ENCODE data around the gene NEUROD6.

NEUROD6 gene

DNA sequence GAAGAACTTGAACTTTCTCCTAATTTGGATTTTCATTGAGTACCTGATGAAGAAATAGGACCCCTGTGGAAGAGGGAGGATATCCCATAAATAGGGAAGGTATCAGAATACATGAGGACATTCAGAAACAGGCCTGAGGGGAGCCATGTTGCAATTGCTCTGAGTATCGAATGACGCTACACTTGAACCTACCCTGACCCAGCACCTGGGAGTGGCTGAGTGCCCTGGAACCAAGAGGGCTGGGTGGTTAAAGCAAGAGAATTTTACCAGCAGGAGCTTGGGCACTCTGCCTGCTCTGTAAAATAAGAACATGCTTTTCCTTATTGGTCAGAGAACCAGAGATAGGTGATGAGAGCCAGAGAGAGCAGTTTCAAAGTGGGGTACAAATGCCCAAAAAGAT lies 7.2 kb downstream of the NEUROD6 start:
- no peak for DNase-seq (ENCODE audit: low read depth in 3 of 3)

DNA sequence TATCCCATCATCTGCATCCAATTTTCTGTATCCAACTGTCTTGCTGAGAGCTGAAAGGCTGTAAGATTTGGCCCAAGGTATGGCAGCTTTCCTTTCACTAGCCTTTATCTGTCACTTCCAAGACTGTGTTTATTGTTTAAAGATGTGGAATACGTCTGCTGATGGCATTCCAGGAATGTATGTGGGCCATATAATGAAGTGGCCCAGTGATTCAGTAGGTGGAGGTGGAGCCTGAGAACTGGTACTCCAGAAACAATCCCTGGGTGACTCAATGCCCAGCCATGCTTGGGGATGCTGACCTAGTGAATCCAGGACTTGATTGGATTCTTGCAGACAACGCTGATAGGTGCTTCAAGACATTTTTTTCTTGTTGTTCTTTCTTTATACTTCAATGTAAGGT lies 13.5 kb downstream of the NEUROD6 start:
- no peak for DNase-seq (ENCODE audit: low read depth in 3 of 3)

DNA sequence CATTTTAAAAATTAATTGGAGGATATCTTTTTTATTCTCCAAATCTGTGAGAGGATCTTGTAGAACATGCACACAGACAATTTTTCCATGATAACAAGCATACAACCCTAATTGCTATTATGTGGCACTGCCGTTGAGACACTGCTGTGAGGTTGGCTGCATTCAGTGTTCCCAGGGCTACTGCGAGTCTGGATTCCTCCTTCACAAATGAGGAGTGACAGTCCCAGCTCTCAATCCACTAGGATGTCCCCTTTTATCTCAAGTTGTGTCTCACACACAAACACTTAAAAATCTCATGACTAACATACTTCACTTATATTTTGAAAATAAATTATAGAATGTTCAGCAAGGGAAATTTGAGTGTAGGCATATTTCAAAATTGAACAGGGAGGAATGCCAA lies 14.1 kb downstream of the NEUROD6 start:
- DNase-seq (ENCODE audit: low read depth in 3 of 3): no peak

DNA sequence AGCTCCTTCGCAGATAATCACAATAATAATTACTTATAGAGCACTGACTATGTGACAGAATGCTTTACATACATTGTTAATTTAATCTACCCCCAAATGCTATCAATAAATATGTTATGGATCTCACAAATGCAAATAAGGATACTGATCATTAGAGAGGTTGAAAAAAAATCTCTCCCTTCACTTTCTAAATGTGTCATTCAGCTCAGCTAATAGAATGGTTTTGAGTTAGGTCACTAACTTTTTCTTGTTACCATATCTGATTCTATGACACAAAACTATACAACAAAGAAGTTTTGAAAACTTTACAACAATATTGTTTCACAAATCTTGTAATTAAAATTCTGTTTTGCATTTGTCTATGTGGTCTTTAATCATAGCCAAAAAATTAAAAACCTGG lies 17.4 kb downstream of the NEUROD6 start:
- no peak for DNase-seq (ENCODE audit: low read depth in 3 of 3)

DNA sequence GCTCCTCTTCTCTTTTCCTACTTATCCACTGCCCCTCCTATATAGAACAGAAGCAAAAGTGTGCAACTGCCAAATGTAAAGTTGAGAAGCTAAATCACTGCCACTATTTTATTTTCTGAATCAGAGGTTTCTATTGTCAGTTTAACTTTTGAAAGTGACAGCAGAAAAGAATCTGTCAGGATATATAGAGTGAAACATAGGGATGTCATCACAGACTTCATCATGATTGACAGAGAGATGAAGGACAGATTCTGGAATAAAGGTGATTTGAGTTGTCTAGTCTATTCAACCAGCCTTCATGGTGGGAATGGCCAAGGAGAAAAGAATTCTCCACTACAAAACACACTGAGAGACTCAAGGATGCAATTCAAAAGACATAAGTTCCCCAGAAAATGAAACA lies 19.9 kb downstream of the NEUROD6 start:
- DNase-seq (ENCODE audit: low read depth in 3 of 3): no peak

DNA sequence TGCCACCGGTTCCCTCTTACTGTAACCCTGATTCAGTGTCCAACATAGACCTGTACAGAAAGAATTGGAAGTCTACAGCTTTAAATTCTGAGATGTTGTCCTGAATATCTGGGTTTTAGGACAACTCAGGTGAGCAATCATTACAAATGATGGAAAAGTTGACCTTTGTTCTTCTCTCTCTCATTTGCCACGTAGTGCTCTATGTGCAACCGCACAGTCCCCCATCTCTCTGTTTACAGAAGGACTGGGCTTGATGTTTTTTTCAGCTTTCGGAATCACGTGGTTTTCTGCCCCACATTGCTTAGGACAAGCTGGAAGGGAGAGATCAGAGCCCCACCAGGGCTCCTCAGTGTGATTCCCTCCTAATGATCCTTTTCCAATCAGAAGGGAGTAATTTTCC lies 22.2 kb downstream of the NEUROD6 start:
- no peak for DNase-seq (ENCODE audit: low read depth in 3 of 3)

DNA sequence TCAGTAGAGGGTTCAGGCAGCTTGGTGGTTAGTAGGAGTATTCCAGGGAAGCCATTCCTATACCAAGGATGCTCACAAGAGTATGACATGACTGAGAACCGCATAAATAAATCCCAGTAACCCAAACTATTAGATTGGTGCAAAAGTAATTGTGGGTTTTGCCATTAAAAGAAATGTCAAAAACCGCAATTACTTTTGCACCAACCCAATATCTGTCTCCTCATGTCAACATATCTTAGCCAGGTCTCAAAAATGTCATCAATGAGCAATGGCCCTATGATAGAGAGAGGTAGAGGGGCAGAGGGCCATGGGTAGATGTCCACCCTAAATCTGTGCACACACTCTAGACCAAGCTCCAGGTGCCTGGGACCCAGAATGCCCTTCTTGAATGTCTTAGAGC lies 23.6 kb downstream of the NEUROD6 start:
- no peak for DNase-seq (ENCODE audit: low read depth in 3 of 3)

DNA sequence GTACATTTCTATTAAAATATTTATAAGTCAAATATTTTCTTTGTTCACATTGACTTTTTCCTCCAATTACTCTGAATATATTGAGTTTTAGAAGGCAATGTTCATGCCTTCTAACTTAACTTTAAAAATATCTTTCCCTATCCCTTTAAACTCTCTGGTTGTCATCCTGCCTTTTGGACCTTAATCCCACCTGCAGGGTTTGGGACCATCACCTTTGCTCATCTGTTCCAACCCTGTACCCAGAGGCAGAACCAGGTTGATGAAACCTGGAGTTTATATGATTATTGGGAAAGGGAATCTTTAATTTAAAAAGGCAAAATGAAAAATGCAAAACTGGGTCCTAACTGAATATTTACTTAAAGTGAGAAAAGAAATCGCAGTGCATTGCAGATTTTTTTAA lies 24.8 kb downstream of the NEUROD6 start:
- no peak for DNase-seq (ENCODE audit: low read depth in 3 of 3)

DNA sequence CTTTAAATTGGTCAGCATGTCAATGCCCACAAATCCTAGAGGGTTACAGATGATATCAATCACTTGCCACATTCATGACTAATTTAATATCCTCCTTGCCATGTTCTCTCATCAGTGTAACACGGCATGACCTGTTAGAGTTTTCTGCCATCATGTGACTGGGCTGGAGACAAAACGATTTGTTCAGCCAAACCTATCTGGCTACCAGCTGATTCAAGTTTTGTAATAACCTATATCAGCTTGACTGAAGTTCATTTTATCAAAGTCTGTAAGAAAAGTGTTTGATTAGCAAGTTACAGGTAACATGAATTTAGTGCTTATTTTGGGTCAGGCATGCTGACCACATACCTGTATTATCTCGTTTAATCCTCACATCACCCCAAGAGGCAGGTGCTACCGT lies 25.7 kb downstream of the NEUROD6 start:
- no peak for DNase-seq (ENCODE audit: low read depth in 3 of 3)

DNA sequence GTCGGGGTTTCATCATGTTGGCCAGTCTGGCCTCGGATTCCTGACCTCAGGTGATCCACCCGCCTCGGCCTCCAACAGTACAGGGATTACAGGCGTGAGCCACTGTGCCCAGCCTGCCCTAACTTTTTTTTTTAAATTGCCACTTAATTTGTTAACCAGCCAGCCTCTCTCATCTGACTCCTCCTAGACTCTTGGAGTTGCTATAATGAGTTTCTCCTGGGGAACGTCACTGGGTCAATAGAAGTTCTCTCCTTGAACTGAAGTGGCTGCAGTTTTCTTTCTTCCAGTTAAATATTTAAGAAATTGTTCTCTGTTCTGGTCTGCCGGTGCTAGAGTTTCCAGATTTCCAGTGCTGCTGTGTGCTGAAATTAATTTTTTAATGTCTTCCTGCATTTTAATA lies 27.6 kb downstream of the NEUROD6 start:
- DNase-seq (ENCODE audit: low read depth in 3 of 3): no peak

DNA sequence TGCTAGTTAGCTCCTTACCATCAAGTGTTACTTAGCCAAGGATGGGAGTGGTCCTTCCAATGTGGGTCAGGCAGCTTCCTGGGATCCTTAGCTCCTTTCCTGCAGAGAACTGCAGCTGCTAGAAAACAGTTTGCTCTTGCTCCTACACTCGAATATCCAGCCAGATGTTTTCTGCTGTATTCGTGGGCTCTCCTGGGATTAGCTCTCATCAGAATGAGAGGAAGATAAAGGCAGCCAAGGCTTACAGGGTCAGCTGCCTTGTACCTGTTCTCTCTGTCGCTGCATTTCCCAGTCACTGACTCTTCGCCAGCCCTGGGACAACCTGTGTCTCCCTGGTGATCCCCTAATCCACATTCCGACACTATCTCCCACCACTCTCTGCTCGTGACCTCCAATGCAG lies 29.0 kb downstream of the NEUROD6 start:
- DNase-seq (ENCODE audit: low read depth in 3 of 3): no peak

DNA sequence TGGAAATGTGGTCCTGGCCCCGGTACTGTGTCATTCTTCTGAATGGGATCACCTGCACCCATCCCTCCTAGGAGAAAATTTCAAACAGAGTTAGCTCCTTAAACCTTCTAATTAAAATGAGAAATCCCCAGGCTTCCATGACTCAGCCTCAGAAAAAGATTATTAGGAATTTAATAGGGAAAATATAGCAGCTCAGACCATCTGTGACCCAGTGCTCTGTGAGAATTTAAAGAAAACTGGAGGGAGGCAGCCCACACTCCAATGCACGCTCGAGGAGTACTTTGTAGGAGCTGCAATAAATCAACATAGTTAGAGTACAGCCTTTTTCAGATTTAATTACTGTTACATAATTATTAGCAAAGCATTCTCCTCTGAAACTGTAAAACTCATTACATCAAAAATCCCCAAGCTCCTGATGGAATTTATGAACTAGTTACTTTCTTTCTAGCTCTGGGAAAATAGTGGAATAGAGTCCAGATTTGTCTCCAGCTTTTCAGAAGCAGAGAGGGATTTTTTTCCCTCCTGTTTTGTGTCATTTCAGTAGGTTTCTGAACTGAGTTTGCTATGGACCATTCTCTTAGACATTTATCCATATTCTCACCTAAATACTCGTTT lies 30.1 kb downstream of the NEUROD6 start:
- DNase-seq (ENCODE audit: low read depth in 3 of 3): no peak

DNA sequence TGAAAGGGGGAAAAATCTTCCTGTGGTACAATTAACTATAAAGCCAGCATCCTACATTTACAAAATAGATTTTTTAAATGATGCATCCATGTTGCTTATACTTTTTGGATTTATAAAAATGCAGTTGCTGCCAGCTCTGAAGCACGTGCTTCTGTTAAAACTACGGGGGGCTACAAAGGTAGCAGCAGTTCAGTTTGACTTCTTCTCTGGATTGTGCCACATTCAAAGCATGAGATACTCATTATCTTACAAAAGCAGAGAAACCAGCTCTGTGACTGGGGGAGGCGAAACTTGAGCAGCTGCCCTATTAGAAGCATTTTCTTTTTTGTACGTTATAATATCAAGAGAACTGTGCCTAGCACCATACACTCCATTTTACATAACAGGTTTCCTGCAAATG lies 31.1 kb downstream of the NEUROD6 start:
- no peak for DNase-seq (ENCODE audit: low read depth in 3 of 3)

DNA sequence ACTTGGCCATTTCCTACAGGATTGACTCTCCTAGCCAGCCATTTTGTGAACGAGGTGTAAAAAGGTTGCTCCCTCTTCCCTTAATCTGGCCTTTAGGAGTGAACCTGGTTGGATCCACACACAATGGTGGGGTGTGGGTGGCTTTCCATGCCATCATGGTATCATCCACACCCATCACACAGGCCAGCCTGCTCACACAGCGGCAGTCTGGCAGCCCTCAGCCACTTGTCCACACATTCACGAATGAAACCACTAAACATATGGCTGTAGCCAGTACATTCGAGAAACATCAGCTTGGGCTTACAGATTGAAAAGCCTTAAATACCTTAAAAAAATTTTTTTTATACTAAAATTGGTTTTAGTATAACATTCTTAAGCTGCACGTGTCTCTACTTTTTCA lies 31.9 kb downstream of the NEUROD6 start:
- DNase-seq (ENCODE audit: low read depth in 3 of 3): no peak

DNA sequence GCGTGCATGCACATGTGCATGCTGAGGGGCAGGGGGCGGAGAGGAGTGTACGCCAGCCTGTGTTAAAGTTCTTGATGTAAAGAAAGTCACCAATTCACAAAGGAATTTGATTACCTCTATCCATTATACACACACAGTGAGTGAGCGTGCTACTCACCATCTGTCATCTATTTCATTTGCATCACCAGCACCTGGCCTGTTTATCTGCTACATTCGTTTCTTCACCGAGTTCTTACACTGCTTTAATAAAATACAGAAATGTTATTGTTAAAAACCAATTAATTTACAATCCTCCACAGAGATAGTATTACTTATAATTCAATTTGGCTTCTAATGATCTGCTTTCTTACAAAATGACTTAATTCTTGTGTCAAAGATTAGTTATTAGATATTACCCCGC lies 32.6 kb downstream of the NEUROD6 start:
- no peak for DNase-seq (ENCODE audit: low read depth in 3 of 3)

DNA sequence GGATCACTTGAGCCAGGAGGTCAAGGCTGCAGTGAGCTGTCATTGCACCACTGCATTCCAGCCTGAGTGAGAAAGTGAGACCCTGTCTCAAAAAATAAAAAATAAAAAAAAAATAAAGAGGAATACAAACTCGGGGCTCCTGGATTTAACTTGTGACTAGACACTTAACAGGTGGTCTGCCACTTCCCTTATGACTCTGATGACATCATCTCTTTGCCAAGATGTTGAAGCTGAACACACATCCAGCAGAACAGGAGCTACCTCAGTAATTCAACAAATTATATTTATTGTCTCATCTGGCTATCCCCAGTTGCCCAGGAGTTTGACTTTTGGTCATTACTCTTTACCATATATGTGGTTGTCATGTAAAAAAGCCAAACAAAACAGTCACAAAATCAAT lies 35.3 kb downstream of the NEUROD6 start:
- no peak for DNase-seq (ENCODE audit: low read depth in 3 of 3)

DNA sequence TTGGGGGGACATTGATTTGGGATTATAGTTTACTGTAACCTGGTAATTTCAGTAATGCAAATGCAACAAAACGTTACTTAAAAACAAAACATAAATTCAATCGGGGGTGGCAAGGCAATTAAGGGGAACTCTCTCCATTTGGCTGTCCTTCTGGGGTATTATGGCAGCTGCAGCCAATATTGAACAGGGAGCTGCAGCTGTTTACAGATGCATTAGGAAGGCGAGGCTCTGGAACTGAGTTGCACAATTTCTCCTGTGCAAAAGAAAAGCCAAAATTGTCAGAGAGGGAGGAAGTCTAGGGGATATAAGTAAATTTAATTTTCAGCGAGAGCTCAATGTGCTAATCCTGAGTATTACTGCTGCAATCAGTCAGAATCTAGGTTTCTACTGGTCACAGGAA lies 36.1 kb downstream of the NEUROD6 start:
- DNase-seq (ENCODE audit: low read depth in 3 of 3): no peak

DNA sequence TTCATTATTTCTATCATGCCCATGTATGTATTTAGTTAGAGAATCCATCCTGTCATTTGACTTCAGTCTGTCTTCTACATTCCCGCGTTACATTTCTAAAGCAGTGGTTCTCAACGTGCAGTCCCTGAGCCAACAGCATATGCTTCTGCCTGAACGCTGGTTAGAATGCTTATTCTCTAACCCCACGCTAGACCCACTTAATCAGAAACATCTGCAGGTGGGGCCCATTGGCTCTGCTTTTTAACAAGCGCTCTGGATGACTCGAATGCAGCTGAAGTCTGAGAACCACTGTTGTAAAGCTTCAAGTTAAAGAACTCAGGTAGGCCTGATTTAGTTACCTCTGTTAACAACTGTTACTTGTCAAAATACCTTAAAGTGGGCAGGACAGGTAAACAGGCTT lies 38.2 kb downstream of the NEUROD6 start:
- no peak for DNase-seq (ENCODE audit: low read depth in 3 of 3)

DNA sequence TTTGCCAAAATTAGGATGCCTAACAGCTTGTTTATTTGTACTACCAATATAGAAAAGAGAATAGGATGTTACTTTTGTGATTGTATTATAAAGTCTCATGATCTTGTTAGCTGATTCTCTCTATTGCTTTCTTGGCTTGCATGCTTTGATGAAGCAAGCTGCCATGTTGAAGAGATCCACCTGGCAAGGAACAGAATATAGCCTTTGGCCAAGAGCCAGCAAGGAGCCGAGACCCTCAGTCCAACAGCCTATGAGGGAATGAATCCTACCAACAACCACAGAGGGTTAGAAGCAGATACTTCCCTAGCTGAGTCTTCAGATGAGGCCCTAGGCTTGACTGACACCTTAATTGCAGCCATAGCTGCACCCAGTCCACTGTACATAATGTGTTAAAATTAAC lies 41.2 kb downstream of the NEUROD6 start:
- no peak for DNase-seq (ENCODE audit: low read depth in 3 of 3)

DNA sequence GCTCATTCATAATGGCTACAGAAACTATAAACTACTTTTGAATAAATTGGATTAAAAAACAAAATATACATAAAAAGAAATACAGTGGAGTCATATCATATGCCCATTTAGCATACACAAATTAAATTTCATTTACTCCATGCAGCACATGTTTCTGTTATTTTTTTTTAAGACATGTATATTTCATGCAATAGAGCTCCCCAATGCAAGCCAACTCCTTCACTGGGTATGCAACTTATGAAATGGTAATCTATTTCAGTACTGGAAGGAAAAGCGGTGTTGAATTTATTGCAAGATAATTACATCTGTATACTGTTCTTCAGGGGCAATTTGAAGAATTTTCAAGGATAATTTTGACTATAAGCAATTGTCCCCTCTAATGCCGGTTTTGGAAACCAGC lies 49.9 kb downstream of the NEUROD6 start:
- DNase-seq (ENCODE audit: low read depth in 3 of 3): no peak

Data from stimulated activated CD4-positive, alpha-beta T cell treated with anti-CD3 and anti-CD28 coated beads, TNF-alpha, amount 100 ng/mL, for 48 hours (primary cell).